Thoracic aorta (tissue), 2 donors: Measurements from ENCODE around the gene ETFDH. TPM values are rescaled to one million over a fixed set of nuclear protein-coding genes. Genes with fewer than 3 reads are reported as not detected.

Experiments
- ATAC-seq: fragments of 150-250 bp; one replicate; pipeline ENCODE4 v1.8.0; 2017; ENCODE audit warnings: low read depth; ENCODE audit not compliant: insufficient number of reproducible peaks, low FRiP score
- DNase-seq: peaks from one replicate; pipeline ENCODE4 v3.0.0-alpha.2; 2020; ENCODE audit warnings: low spot score
- H3K27ac ChIP-seq, 2 donors: fragments of 200-600 bp; sonication (generic); 1 replicate in 1 of 2; 2 replicates in 1 of 2; pipeline ENCODE4 v1.5.1; 2016; ENCODE audit warnings: mild to moderate bottlenecking in 2 of 2, moderate library complexity in 2 of 2
- H3K27me3 ChIP-seq: fragments of 200-600 bp; sonication (generic); replicated peaks from 2 replicates; pipeline ENCODE4 v1.6.0; 2016; ENCODE audit warnings: mild to moderate bottlenecking; ENCODE audit not compliant: insufficient read depth
- H3K36me3 ChIP-seq: fragments of 200-600 bp; sonication (generic); one replicate; pipeline ENCODE4 v1.5.1; 2016
- H3K4me1 ChIP-seq, 2 donors: fragments of 200-600 bp; sonication (generic); 1 replicate in 1 of 2; 2 replicates in 1 of 2; pipeline versions ENCODE4 v1.5.1 to v1.6.0; 2016; ENCODE audit warnings: low read depth in 2 of 2, mild to moderate bottlenecking in 1 of 2; ENCODE audit not compliant: control insufficient read depth in 1 of 2
- H3K4me3 ChIP-seq: fragments of 200-600 bp; sonication (generic); 2 replicates; pipeline ENCODE4 v1.5.1; 2016; ENCODE audit warnings: mild to moderate bottlenecking
- H3K9me3 ChIP-seq: fragments of 200-600 bp; sonication (generic); 2 replicates; pipeline ENCODE4 v1.5.1; 2016
- total RNA-seq, 2 donors: library from RNA; depleted of rRNA; stranded (reverse); fragments of >200 nt; gene quantifications; one replicate each; pipeline versions ENCODE4 v1.1.0 to v1.2.3, GENCODE V29; 2016
- TF ChIP-seq, protein P1 (sequence below): fragments of 200-600 bp; sonication (generic); IDR thresholded peaks from one replicate; pipeline ENCODE4 v1.5.1; 2019; ENCODE audit warnings: antibody characterized with exemption

The ETFDH gene
- total RNA-seq: 10 to 100 TPM; 15.6 to 18.6 TPM

DNA sequence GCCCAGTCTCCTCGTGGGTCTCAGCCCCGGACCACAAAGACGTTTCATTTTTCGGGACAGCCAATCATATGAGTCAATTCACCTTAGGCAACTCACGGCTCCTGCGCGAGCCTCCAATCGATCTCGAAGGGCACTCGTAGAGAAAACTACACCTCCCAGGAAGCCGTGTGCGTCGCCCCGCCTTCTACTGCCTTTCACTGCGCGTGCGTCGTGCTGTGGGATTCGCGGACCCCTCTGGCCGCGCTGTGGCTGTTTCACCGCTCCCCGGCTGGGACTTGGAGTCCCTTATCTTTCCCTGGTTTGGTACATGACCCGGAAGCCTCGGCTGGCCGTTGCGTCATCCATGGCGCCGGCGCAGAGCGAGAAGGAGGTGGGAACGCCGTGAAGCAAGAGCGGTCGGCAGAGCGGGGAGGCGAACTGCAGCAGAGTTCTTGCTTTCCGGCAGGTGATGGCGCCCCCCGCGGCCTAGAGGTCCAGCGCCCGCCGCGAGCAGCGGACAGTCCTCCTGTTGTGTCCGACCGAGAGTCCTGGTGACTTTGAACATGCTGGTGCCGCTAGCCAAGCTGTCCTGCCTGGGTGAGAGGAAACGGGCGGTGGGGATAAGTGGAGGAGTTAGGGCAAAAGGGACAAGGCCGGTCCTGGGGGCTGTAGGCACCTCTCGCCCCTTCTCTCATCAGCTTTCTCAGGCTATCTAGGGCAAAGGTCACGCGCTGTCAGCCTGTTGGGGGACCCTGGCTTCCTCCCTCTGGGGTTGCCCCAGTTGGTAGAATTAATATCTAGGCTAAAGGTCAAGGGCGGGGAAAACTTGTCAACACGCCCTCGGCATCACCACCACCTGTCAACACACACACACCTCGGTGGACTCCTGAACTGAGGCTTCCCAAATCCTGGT lies at the start of gene ETFDH:
ETFDH (plus strand) TSS at position 382 of the 892 bp plus-strand sequence; CDS start at position 543, 161 bp downstream.
- no peaks in the 10 kb centered on the region for H3K27me3 ChIP-seq
- H3K36me3 ChIP-seq: no peaks in the 10 kb centered on the region
- peak within 1 kb of the TSS; percentile 97 for H3K4me3 ChIP-seq
- ATAC-seq (peak; percentile 97), DNase-seq (peak; percentile 98)
- H3K27ac ChIP-seq: peak within 1 kb of the TSS; percentile 84 to 96
- TF ChIP-seq, protein P1, sequence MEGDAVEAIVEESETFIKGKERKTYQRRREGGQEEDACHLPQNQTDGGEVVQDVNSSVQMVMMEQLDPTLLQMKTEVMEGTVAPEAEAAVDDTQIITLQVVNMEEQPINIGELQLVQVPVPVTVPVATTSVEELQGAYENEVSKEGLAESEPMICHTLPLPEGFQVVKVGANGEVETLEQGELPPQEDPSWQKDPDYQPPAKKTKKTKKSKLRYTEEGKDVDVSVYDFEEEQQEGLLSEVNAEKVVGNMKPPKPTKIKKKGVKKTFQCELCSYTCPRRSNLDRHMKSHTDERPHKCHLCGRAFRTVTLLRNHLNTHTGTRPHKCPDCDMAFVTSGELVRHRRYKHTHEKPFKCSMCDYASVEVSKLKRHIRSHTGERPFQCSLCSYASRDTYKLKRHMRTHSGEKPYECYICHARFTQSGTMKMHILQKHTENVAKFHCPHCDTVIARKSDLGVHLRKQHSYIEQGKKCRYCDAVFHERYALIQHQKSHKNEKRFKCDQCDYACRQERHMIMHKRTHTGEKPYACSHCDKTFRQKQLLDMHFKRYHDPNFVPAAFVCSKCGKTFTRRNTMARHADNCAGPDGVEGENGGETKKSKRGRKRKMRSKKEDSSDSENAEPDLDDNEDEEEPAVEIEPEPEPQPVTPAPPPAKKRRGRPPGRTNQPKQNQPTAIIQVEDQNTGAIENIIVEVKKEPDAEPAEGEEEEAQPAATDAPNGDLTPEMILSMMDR: peak; percentile 61
- H3K4me1 ChIP-seq: peaks cover 11 to 22% of the 10 kb centered on the region in 2 donors
- no peaks in the 10 kb centered on the region for H3K9me3 ChIP-seq

DNA sequence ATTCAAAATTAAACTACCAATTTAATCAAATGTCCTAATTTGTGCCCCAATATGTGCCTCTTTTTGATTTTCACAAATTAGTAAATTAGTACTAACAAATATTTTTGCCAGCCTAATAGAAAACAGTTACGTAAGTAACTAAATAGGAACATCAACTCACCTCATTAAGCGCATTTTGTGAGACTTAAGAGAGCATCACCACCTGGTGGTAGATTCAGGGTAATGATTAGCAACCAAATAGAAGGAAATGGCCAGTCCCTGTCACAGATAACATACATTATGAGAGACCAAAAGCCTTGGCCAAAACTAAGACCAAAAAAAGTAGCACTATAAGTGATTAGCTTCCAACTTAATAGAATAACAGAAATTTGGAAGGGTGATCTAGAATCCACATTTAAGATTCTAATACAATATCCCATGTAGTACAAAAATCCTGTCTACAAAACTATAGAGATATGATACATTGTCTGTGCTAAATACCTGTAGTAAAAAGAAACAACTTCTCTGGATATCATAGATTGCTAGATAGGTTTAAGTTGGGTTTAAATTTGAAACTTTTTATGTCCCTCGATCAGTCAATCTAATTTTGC lies 47.1 kb upstream of the ETFDH start:
- Histone ChIP-seq H3K4me3 (peak overlapping the region; percentile 50), H3K27ac (peak overlapping the region; percentile 32 to 63), H3K9me3 (no peaks in the 10 kb centered on the region), H3K36me3 (no peaks in the 10 kb centered on the region), H3K27me3 (no peaks in the 10 kb centered on the region), H3K4me1 (peaks cover 0 to 7% of the 10 kb centered on the region in 2 donors)
- peak; percentile 71 for ATAC-seq
- TF ChIP-seq, protein P1: peak; percentile 57
- no peak for DNase-seq

DNA sequence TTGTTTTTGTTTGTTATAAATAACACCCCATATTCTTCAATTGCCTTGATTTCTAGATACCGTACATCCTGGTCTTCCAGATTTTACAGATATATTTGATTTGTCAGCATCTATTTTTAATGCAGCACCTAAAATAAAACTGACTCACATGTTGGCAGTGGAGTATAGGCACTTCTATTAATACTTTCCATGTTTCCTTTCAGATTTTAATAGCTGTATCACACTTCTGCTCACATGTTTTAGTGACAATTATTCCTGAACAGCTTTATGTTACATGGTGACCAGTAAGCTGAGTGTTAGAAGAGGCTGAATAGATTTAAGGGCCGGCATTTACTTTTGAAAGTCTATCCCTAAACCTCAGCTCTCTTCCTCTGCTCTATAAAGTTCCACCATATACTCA lies 46.6 kb upstream of the ETFDH start:
- no peaks in the 10 kb centered on the region for H3K36me3 ChIP-seq
- peak overlapping the region; percentile 50 for H3K4me3 ChIP-seq
- ATAC-seq (peak; percentile 77), DNase-seq (no peak)
- H3K4me1 ChIP-seq: peaks cover 0 to 7% of the 10 kb centered on the region in 2 donors
- H3K9me3 ChIP-seq: no peaks in the 10 kb centered on the region
- no peaks in the 10 kb centered on the region for H3K27me3 ChIP-seq
- peak overlapping the region; percentile 39 to 63 for H3K27ac ChIP-seq
- TF ChIP-seq, protein P1: no peak

DNA sequence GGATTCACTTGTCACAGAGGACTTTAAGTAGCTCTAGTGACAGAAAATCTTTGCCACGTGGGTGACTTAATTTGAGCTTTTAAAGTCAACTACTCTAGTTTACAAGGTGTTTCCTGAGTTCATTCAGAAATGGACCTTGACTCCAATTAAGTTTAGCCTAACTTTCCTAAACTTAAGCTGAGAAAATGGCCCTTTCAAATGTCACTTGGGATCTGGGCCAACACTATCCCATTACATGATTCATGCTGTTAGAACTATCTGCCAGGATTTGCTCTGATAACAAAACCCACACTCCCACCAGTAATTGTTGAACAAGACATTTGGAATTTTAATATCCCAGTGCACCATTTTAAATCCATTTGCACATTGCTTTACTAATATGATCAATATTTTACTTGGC lies 41.2 kb upstream of the ETFDH start:
- ATAC-seq: no peak
- TF ChIP-seq, protein P1: no peak
- H3K27me3 ChIP-seq: no peaks in the 10 kb centered on the region

GRCh38 chr4:158636619-158637018 lies 35.5 kb upstream of the ETFDH start:
- DNase-seq (no peak), ATAC-seq (no peak)
- Histone ChIP-seq H3K36me3 (no peaks in the 10 kb centered on the region), H3K4me1 (no peaks in the 10 kb centered on the region), H3K27me3 (no peaks in the 10 kb centered on the region), H3K27ac (no peak overlapping the region), H3K9me3 (no peaks in the 10 kb centered on the region), H3K4me3 (no peak overlapping the region)
- TF ChIP-seq, protein P1: no peak

More for the DNA sequence above, 41.2 kb upstream of the ETFDH start:
- DNase-seq: no peak
- peaks cover 0 to 4% of the 10 kb centered on the region in 2 donors for H3K4me1 ChIP-seq
- H3K27ac ChIP-seq: no peak overlapping the region
- no peaks in the 10 kb centered on the region for H3K9me3 ChIP-seq
- H3K4me3 ChIP-seq: no peak overlapping the region
- H3K36me3 ChIP-seq: no peaks in the 10 kb centered on the region
